SK-N-SH (cell line): ENCODE results near the gene TSTD1. TPM values are rescaled to one million over a fixed set of nuclear protein-coding genes. Genes with fewer than 3 reads are reported as not detected.

Experiments used
- CTCF ChIA-PET: fragments of 300-600, 350-600 bp; formaldehyde crosslinking; extraction: SDS; loops from one replicate; lab custom pipeline; 2021; lab: Yijun Ruan, JAX
- POLR2A ChIA-PET: fragments of 350-600 bp; sonication (Branson Sonifier 250); formaldehyde crosslinking; extraction: SDS; loops from one replicate; lab custom pipeline; 2020; ENCODE audit warnings: antibody characterized with exemption, inconsistent platforms; lab: Yijun Ruan, JAX
- DNase-seq: peaks from one replicate; pipeline ENCODE4 v3.0.0; 2012
- H2AFZ ChIP-seq: fragments of 200-600 bp; sonication (generic); 2 replicates; pipeline ENCODE4 v1.8.1; 2016; ENCODE audit warnings: antibody characterized with exemption, mild to moderate bottlenecking, low read depth
- H3F3A ChIP-seq: fragments of 200-600 bp; sonication (generic); replicated peaks from 2 replicates; pipeline ENCODE3; 2016; ENCODE audit warnings: antibody characterized with exemption, mild to moderate bottlenecking; ENCODE audit not compliant: insufficient read depth
- H3K27ac ChIP-seq, 2 experiments: fragments of 200-500 bp in 1 of 2; fragments of 200-600 bp in 1 of 2; sonication (Bioruptor generic) in 1 of 2; sonication (generic), shearing (Covaris generic) in 1 of 2; 2 replicates each; pipeline versions ENCODE4 v1.5.1 to v1.6.1; 2014 to 2016; ENCODE audit warnings: low read depth in 2 of 2, inconsistent platforms in 1 of 2, low read length in 1 of 2, mild to moderate bottlenecking in 1 of 2, mixed read lengths in 1 of 2
- H3K27me3 ChIP-seq: fragments of 200-600 bp; sonication (generic), shearing (Covaris generic); 2 replicates; pipeline ENCODE4 v1.6.1; 2016; ENCODE audit warnings: mixed run types; ENCODE audit not compliant: insufficient read depth
- H3K36me3 ChIP-seq, 2 experiments: fragments of 200-500 bp in 1 of 2; fragments of 200-600 bp in 1 of 2; sonication (Bioruptor generic) in 1 of 2; sonication (generic) in 1 of 2; replicated peaks in 1 of 2; 2 replicates each; pipeline versions ENCODE3 to v1.5.1; 2014 to 2016; ENCODE audit warnings: low read length in 1 of 2, mild to moderate bottlenecking in 1 of 2; ENCODE audit not compliant: insufficient read depth in 2 of 2, control insufficient read depth in 1 of 2
- H3K4me1 ChIP-seq, 2 experiments: fragments of 200-500 bp in 1 of 2; fragments of 200-600 bp in 1 of 2; sonication (Bioruptor generic) in 1 of 2; sonication (generic), shearing (Covaris generic) in 1 of 2; 2 replicates each; pipeline versions ENCODE4 v1.5.1 to v1.6.1; 2014 to 2016; ENCODE audit warnings: low read depth in 1 of 2, low read length in 1 of 2, mixed run types in 1 of 2; ENCODE audit not compliant: insufficient read depth in 2 of 2, control insufficient read depth in 1 of 2
- H3K4me2 ChIP-seq: fragments of 200-600 bp; sonication (generic), shearing (Covaris generic); 2 replicates; pipeline ENCODE4 v1.6.1; 2017; ENCODE audit warnings: mixed run types
- H3K4me3 ChIP-seq, 2 experiments: fragments of 200-500 bp in 1 of 2; fragments of 200-600 bp in 1 of 2; sonication (Bioruptor generic) in 1 of 2; sonication (generic), shearing (Covaris generic) in 1 of 2; 2 replicates each; pipeline versions ENCODE4 v1.5.1 to v1.8.1; 2014 to 2016; ENCODE audit warnings: low read depth in 2 of 2, inconsistent platforms in 1 of 2, low read length in 1 of 2, mild to moderate bottlenecking in 1 of 2, mixed read lengths in 1 of 2, moderate library complexity in 1 of 2
- H3K79me2 ChIP-seq: fragments of 200-600 bp; sonication (generic); 2 replicates; pipeline ENCODE4 v1.8.1; 2017; ENCODE audit warnings: mild to moderate bottlenecking; ENCODE audit not compliant: insufficient read depth
- H3K9ac ChIP-seq: fragments of 200-600 bp; sonication (generic); 2 replicates; pipeline ENCODE4 v1.6.1; 2017; ENCODE audit warnings: mixed run types
- H3K9me2 ChIP-seq: fragments of 200-600 bp; sonication (generic); 2 replicates; pipeline ENCODE4 v1.6.1; 2017; ENCODE audit warnings: mixed run types
- H3K9me3 ChIP-seq: fragments of 200-600 bp; sonication (generic); 2 replicates; pipeline ENCODE4 v1.6.1; 2017; ENCODE audit warnings: mixed run types, mild to moderate bottlenecking, moderate library complexity
- H4K20me1 ChIP-seq: fragments of 200-600 bp; sonication (generic); 2 replicates; pipeline ENCODE4 v1.6.1; 2017; ENCODE audit warnings: mild to moderate bottlenecking, mixed run types; ENCODE audit not compliant: insufficient read depth
- CHD2 ChIP-seq: fragments of 150-350 bp; IDR thresholded peaks from 2 replicates; pipeline ENCODE4 v1.6.1; 2018; ENCODE audit warnings: low read length; ENCODE audit not compliant: partially characterized antibody
- FOSL2 ChIP-seq: IDR thresholded peaks from 2 replicates; pipeline ENCODE4 v1.4.0; 2012; ENCODE audit warnings: low read depth, mild to moderate bottlenecking, moderate library complexity, borderline replicate concordance
- GATA2 ChIP-seq: sonication (generic); formaldehyde crosslinking; IDR thresholded peaks from 2 replicates; pipeline ENCODE4 v1.5.0; 2020; ENCODE audit warnings: mild to moderate bottlenecking, missing genetic modification reagents
- JUND ChIP-seq: IDR thresholded peaks from 2 replicates; pipeline ENCODE4 v1.4.0; 2012
- NRF1 ChIP-seq: IDR thresholded peaks from 2 replicates; pipeline ENCODE4 v1.6.1; 2012; ENCODE audit warnings: low read depth, mild to moderate bottlenecking, low read length
- POLR2AphosphoS5 ChIP-seq: IDR thresholded peaks from 2 replicates; pipeline ENCODE4 v1.6.1; 2012; ENCODE audit warnings: low read depth, low read length
- RXRA ChIP-seq: IDR thresholded peaks from 2 replicates; pipeline ENCODE4 v1.4.0; 2012; ENCODE audit warnings: low read depth, mild to moderate bottlenecking, borderline replicate concordance
- SIN3A ChIP-seq: IDR thresholded peaks from 2 replicates; pipeline ENCODE4 v1.6.1; 2012; ENCODE audit warnings: low read depth, mild to moderate bottlenecking, low read length, moderate library complexity, borderline replicate concordance
- USF2 ChIP-seq: fragments of 150-350 bp; IDR thresholded peaks from 2 replicates; pipeline ENCODE4 v1.6.1; 2017; ENCODE audit warnings: antibody characterized with exemption, low read length, low read depth, borderline replicate concordance
- WGBS: methylation state at CpG from one replicate; pipeline ENCODE4 v1.1.6; 2017; ENCODE audit warnings: low lambda C conversion rate; 5-methylcytosine and 5-hydroxymethylcytosine counted together
- polyA plus RNA-seq, 3 experiments: library from polyadenylated mRNA; depleted of rRNA; stranded (reverse); fragments of >200 nt; gene quantifications; 2 replicates each; pipeline ENCODE4 v1.2.3, GENCODE V29; 2012

The TSTD1 gene
- polyA plus RNA-seq, 1 of the 3 experiments (the other 2 are of a cell fraction): 93.9 TPM

GRCh38 chr1:161083748-161084596 is 45.2 kb upstream of the TSTD1 start:
- no peak for DNase-seq
- TF ChIP-seq USF2: no peak
- TF ChIP-seq FOSL2: no peak
- TF ChIP-seq, all 33 proteins: peak for 0
- ChIA-PET POLR2A (no interaction called here), CTCF (interaction anchor here (22.7 kb wide), 1 partner anchor 12 kb away, joined by 198 read pairs; the partner anchor contains the start of gene KLHDC9)
- Histone ChIP-seq H3K4me1 (peaks cover 8 to 13% of the 10 kb centered on the region in 2 experiments; a peak in 2 of 4 replicates), H4K20me1 (no peaks in the 10 kb centered on the region), H2AFZ (peak overlapping the region; percentile 54; the same call in 1 of the 2 replicates), H3K9ac (0 out of 2 replicates have a peak overlapping the region, but pooled peaks have one; percentile 15), H3K4me2 (no peak overlapping the region), H3K36me3 (no peaks in the 10 kb centered on the region), H3K4me3 (no peak overlapping the region), H3F3A (no peaks in the 10 kb centered on the region), H3K27ac (peak overlapping the region in 1 of 2 experiments; percentile 40; a peak in 2 of 4 replicates), H3K9me3 (no peaks in the 10 kb centered on the region), H3K27me3 (no peaks in the 10 kb centered on the region), H3K79me2 (no peaks in the 10 kb centered on the region), H3K9me2 (no peaks in the 10 kb centered on the region)
- 83% methylated on average over 9 of the region's 10 CpGs for WGBS

GRCh38 chr1:161082996-161083747 is 44.4 kb upstream of the TSTD1 start:
- Histone ChIP-seq H3K9ac (peak overlapping the region; percentile 15; the same call in 1 of the 2 replicates), H2AFZ (peak overlapping the region; percentile 54), H3F3A (no peaks in the 10 kb centered on the region), H4K20me1 (no peaks in the 10 kb centered on the region), H3K27me3 (no peaks in the 10 kb centered on the region), H3K4me1 (peaks cover 8 to 13% of the 10 kb centered on the region in 2 experiments; a peak in 2 of 4 replicates), H3K4me3 (no peak overlapping the region), H3K9me2 (no peaks in the 10 kb centered on the region), H3K36me3 (no peaks in the 10 kb centered on the region), H3K9me3 (no peaks in the 10 kb centered on the region), H3K79me2 (no peaks in the 10 kb centered on the region), H3K4me2 (no peak overlapping the region), H3K27ac (peak overlapping the region in 1 of 2 experiments; percentile 40; a peak in 2 of 4 replicates)
- CTCF ChIA-PET: interaction anchor here (1.4 to 22.7 kb wide), 3 partner anchors 9 to 13 kb away, joined by 3 to 198 read pairs (median 8); partner anchors contain the start of gene KLHDC9
- peak; percentile 60 for DNase-seq
- POLR2A ChIA-PET: no interaction called here
- WGBS: 36% methylated on average over 8 of the region's 8 CpGs
- TF ChIP-seq GATA2 (CRISPR knock-in tag) (no peak), NRF1 (no peak), RXRA (peak; percentile 40; the same call in 1 of the 2 replicates), JUND (0 out of 2 replicates have a peak, but pooled peaks have one; percentile 9), SIN3A (no peak), FOSL2 (peak; percentile 67; the same call in 1 of the 2 replicates), POLR2AphosphoS5 (no peak), CHD2 (no peak)
